Activated naive CD4-positive, alpha-beta T cell treated with anti-CD3 and anti-CD28 coated beads, Interleukin-2, amount 10 ng/mL, durations not matched to agents 7 days and 5 days (primary cell): ENCODE results near the gene PTMS.

Experiments used
- CTCF ChIA-PET: fragments of 350-600 bp; sonication (Branson Sonifier 250); formaldehyde crosslinking; loops from one replicate; lab custom pipeline; 2021; ENCODE audit warnings: antibody characterized with exemption; lab: Charles Lee
- DNase-seq: peaks from one replicate; pipeline ENCODE4 v3.0.0-alpha.2; 2020
- H3K27ac Mint-ChIP-seq: one replicate; pipeline ENCODE4 v1.8.0; 2021; ENCODE audit warnings: mild to moderate bottlenecking, moderate library complexity, mixed read lengths
- H3K27me3 Mint-ChIP-seq: one replicate; pipeline ENCODE4 v1.8.0; 2021; ENCODE audit warnings: mild to moderate bottlenecking, mixed read lengths
- H3K36me3 Mint-ChIP-seq: one replicate; pipeline ENCODE4 v1.8.0; 2021; ENCODE audit warnings: mixed read lengths
- H3K4me1 Mint-ChIP-seq: one replicate; pipeline ENCODE4 v1.8.0; 2021; ENCODE audit warnings: mixed read lengths
- H3K4me3 Mint-ChIP-seq: one replicate; pipeline ENCODE4 v1.8.0; 2021; ENCODE audit warnings: mild to moderate bottlenecking, moderate library complexity, mixed read lengths
- H3K9me3 Mint-ChIP-seq: one replicate; pipeline ENCODE4 v1.8.0; 2021; ENCODE audit warnings: mixed read lengths

The PTMS gene

DNA sequence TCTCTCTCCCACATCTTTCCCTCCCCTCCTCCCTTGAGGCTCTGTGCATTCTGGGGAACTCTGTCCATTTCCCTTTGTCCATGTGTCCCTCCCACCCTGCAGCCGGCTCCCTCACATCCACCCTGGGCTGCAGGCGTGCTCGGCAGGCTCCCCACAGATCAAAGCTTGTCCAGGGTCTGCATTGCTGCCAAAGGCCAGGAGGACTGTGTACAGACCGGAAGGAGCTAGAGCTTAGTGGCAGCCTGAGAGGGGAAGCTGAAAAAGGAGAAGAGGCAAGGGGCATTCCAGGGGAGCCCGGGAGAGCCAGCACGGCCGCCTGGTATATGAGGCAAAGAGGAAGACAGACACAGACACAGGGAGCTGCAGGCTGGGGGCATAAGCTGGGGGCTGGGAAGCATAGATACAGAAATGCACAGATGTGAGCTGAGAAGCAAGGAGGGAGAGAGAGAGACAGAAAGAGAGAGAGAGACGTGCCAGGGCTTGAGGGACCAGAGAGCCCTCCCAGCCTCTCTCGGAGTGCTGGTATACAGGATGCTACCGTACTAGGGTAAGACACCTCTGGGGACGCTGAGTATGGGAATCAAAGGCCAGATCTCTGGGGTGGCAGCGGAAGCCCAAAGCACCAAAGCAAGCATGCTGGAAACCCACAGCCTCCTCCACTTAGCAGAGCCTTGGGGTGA lies 26.5 kb downstream of the PTMS start:
- CTCF ChIA-PET: interaction anchor here (0.6 to 5.2 kb wide), 14 partner anchors 9 to 171 kb away, joined by 3 to 36 read pairs (median 4); partner anchors contain the start of genes MLF2, PTMS and ZNF384
- Mint-ChIP-seq H3K27ac (peak overlapping the region; percentile 92), H3K27me3 (no peaks in the 10 kb centered on the region), H3K9me3 (no peaks in the 10 kb centered on the region), H3K4me3 (peak overlapping the region; percentile 84), H3K36me3 (peaks cover 42% of the 10 kb centered on the region), H3K4me1 (peaks cover 64% of the 10 kb centered on the region)
- DNase-seq: peak; percentile 78

DNA sequence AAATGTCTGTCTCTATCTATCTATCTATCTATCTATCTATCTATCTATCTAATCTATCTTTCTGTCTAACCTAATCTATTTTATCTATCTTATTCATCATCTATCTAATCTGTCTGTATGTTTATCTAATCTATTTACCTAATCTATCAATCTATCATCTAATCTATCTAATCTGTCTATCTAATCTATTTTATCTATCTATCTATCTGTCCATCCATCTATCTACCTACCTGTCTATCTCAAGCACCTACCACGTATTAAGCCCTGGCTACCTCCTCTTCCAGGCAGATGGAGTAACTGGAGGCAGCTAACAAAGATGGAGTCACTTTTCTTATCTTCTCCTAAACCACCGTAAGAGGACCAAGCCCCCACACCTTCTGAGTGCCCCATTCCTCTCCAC lies 28.9 kb downstream of the PTMS start:
- no peaks in the 10 kb centered on the region for H3K9me3 Mint-ChIP-seq
- no peak for DNase-seq
- H3K27me3 Mint-ChIP-seq: no peaks in the 10 kb centered on the region
- H3K4me1 Mint-ChIP-seq: peaks cover 68% of the 10 kb centered on the region
- CTCF ChIA-PET: interaction anchor here (1.9 kb wide), 1 partner anchor 41 kb away, joined by 10 read pairs; the partner anchor contains the start of gene MLF2
- H3K4me3 Mint-ChIP-seq: no peak overlapping the region
- no peak overlapping the region for H3K27ac Mint-ChIP-seq
- peaks cover 58% of the 10 kb centered on the region for H3K36me3 Mint-ChIP-seq

DNA sequence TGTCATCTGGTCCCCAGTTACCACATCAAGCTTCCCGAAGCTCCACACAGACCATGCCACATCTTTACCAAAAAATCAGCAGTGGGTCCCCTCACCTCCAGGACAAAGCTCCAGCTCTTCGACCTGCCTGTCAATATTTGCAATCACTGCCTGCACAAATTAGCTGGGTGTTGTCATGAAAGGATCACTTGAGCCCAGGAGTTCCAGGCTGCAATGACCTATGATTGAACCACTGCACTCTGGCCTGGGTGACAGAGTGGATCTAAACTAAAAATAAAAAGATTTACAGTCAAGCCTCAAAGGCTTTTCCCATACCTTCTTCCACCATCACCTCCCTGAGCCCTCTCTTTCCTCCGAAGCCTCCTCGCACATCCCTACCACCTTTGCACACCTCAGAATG lies 30.4 kb downstream of the PTMS start:
- Mint-ChIP-seq H3K4me3 (no peak overlapping the region), H3K9me3 (no peaks in the 10 kb centered on the region), H3K4me1 (peaks cover 61% of the 10 kb centered on the region), H3K27me3 (no peaks in the 10 kb centered on the region), H3K36me3 (peaks cover 58% of the 10 kb centered on the region), H3K27ac (peak overlapping the region; percentile 37)
- DNase-seq: no peak
- CTCF ChIA-PET: interaction anchor here (1.9 kb wide), 1 partner anchor 43 kb away, joined by 10 read pairs; the partner anchor contains the start of gene MLF2

DNA sequence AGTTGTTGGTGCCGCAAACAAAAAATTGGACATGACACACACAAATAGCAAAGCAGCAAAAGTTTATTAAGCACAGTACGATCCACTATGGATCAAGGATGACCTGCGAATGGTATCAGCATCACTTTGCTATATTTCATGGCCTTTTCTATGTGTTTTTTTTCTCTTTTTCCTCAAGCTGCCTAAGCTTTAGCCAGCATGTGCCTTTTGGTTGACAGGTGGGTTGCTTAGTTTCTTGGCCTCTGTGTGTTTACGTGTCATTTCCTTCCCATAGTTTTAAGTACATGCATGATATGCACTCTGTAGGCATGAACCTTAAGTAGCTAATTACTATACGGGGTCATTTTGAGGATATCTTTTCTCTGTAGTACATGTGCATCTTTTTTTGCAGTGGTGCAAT lies 33.0 kb downstream of the PTMS start:
- no peaks in the 10 kb centered on the region for H3K9me3 Mint-ChIP-seq
- H3K4me1 Mint-ChIP-seq: peaks cover 36% of the 10 kb centered on the region
- CTCF ChIA-PET: no interaction called here
- no peak overlapping the region for H3K4me3 Mint-ChIP-seq
- H3K36me3 Mint-ChIP-seq: peaks cover 60% of the 10 kb centered on the region
- no peaks in the 10 kb centered on the region for H3K27me3 Mint-ChIP-seq
- H3K27ac Mint-ChIP-seq: no peak overlapping the region
- DNase-seq: no peak

DNA sequence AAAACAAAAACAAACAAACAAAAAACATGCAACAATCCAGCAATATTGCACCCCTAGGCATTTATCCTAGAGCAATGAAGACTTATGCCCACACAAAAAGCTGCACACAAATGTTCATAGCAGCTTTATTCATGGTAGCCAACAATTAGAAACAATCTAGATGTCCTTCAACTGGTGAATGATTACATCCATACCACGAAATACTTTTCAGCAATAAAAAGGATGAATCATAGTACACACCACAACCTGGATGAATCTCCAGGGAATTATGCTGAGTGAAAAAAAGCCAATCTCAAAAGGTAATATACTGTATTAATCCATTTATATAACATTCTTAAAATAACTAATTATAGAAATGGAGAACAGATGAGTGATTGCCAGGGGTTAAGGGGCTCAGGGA lies 41.0 kb downstream of the PTMS start:
- Mint-ChIP-seq H3K4me1 (peaks cover 12% of the 10 kb centered on the region), H3K4me3 (no peak overlapping the region), H3K27ac (peak overlapping the region; percentile 24), H3K9me3 (no peaks in the 10 kb centered on the region), H3K36me3 (peaks cover 43% of the 10 kb centered on the region), H3K27me3 (no peaks in the 10 kb centered on the region)
- CTCF ChIA-PET: interaction anchor here (1.8 kb wide), 1 partner anchor 18 kb away, joined by 4 read pairs; no protein-coding TSS in a partner anchor
- DNase-seq: no peak

GRCh38 chr12:6809056-6809455 lies 42.9 kb downstream of the PTMS start:
- Mint-ChIP-seq H3K9me3 (no peaks in the 10 kb centered on the region), H3K4me1 (peaks cover 12% of the 10 kb centered on the region), H3K36me3 (peaks cover 35% of the 10 kb centered on the region), H3K4me3 (no peak overlapping the region), H3K27me3 (no peaks in the 10 kb centered on the region), H3K27ac (no peak overlapping the region)
- CTCF ChIA-PET: no interaction called here
- DNase-seq: no peak

DNA sequence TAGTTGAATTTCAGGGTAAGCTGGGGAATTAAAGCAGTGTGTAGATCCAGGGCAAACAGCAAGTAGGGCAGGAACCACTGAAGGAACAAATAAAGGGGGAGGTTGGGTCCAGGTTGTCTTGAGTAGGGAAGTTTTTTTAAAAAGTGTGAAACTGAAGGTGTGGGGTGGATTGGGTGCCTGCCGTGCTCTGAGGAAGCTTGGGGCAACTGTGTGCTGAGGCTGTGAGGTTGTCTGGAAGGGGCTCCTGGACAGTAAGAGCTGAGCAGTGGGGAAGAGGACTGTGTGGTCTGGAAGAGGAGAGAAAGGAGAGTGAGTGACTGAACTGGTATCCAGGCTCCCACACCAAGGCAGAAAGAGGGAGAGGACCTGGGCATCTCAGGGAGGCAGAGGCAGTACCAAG lies 44.6 kb downstream of the PTMS start:
- Mint-ChIP-seq H3K36me3 (peaks cover 39% of the 10 kb centered on the region), H3K27ac (peak overlapping the region; percentile 43), H3K4me1 (peaks cover 12% of the 10 kb centered on the region), H3K4me3 (no peak overlapping the region), H3K27me3 (no peaks in the 10 kb centered on the region), H3K9me3 (no peaks in the 10 kb centered on the region)
- DNase-seq: no peak
- CTCF ChIA-PET: interaction anchor here (1.5 kb wide), 1 partner anchor 45 kb away, joined by 4 read pairs; the partner anchor contains the start of gene PTMS

DNA sequence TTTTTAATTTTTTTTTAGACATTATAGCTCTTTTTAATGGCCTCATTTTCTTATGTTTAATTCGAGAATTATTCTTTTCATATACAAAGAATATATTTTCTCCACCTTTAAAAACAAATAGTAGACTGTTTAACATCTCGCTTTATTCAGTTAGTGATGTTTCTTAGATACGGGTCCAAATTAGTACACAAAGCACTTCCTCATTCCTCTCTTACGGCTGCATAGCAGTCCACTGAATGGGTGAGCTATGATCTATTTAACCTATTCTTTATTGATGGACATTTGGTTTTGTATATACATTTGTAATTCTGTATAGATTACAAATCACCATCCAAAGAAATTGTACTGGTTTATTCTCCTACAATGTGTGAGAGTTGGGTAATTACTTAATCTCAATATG lies 47.2 kb downstream of the PTMS start:
- CTCF ChIA-PET: interaction anchor here (1.3 to 3.5 kb wide), 2 partner anchors 12 to 59 kb away, joined by 3 to 14 read pairs; partner anchors contain the start of gene MLF2
- Mint-ChIP-seq H3K27me3 (no peaks in the 10 kb centered on the region), H3K4me3 (no peak overlapping the region)

GRCh38 chr12:6816598-6816997 lies 50.4 kb downstream of the PTMS start:
- CTCF ChIA-PET: interaction anchor here (1.9 kb wide), 1 partner anchor 9 kb away, joined by 5 read pairs; no protein-coding TSS in a partner anchor
- peaks cover 10% of the 10 kb centered on the region for H3K27me3 Mint-ChIP-seq
- no peak overlapping the region for H3K4me3 Mint-ChIP-seq
- no peaks in the 10 kb centered on the region for H3K9me3 Mint-ChIP-seq
- no peak for DNase-seq
- H3K27ac Mint-ChIP-seq: no peak overlapping the region
- H3K4me1 Mint-ChIP-seq: peaks cover 10% of the 10 kb centered on the region
- peaks cover 43% of the 10 kb centered on the region for H3K36me3 Mint-ChIP-seq

More for the DNA sequence above, 47.2 kb downstream of the PTMS start:
- peaks cover 12% of the 10 kb centered on the region for H3K4me1 Mint-ChIP-seq
- H3K27ac Mint-ChIP-seq: no peak overlapping the region
- no peak for DNase-seq
- H3K36me3 Mint-ChIP-seq: peaks cover 48% of the 10 kb centered on the region
- no peaks in the 10 kb centered on the region for H3K9me3 Mint-ChIP-seq

DNA sequence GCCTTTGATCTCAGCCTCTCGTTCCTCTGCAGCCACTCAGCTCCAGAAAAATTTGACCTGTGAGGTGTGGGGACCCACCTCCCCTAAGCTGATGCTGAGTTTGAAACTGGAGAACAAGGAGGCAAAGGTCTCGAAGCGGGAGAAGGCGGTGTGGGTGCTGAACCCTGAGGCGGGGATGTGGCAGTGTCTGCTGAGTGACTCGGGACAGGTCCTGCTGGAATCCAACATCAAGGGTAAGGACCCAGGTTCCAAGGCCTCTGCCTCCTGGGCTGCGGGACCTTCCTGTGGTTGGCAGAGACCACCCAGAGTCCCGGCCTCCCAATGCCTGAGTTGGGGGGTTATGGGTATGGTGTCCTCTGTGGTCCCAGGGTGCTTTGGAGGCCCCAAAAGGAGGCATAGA lies 50.9 kb downstream of the PTMS start:
- no peak overlapping the region for H3K27ac Mint-ChIP-seq
- no peaks in the 10 kb centered on the region for H3K9me3 Mint-ChIP-seq
- no peak for DNase-seq
- H3K4me1 Mint-ChIP-seq: peaks cover 14% of the 10 kb centered on the region
- no peak overlapping the region for H3K4me3 Mint-ChIP-seq
- peaks cover 15% of the 10 kb centered on the region for H3K27me3 Mint-ChIP-seq
- H3K36me3 Mint-ChIP-seq: peaks cover 43% of the 10 kb centered on the region
- CTCF ChIA-PET: interaction anchor here (1.9 kb wide), 1 partner anchor 8 kb away, joined by 5 read pairs; no protein-coding TSS in a partner anchor

DNA sequence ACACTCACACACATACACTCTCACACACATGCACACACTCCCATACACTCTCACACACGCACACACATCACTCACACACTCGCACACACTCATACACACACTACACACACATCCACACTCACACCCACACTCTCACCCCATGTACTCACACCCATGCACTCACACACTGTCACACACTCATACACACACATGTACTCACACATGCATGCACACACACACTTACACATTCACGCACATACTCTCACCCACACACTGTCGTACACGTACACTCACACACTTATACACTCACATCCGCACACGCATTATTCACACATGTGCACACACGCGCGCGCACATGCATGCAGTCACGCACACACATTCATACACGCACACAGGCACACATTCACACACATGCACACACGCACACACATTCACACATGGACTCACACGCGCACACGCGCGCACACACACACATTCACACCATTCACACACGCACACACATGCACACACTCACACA lies 51.5 kb downstream of the PTMS start:
- Mint-ChIP-seq H3K27ac (no peak overlapping the region), H3K36me3 (peaks cover 43% of the 10 kb centered on the region), H3K4me1 (peaks cover 15% of the 10 kb centered on the region), H3K9me3 (no peaks in the 10 kb centered on the region), H3K4me3 (no peak overlapping the region), H3K27me3 (peaks cover 21% of the 10 kb centered on the region)
- DNase-seq: no peak
- CTCF ChIA-PET: interaction anchor here (1.9 kb wide), 1 partner anchor 8 kb away, joined by 5 read pairs; no protein-coding TSS in a partner anchor

DNA sequence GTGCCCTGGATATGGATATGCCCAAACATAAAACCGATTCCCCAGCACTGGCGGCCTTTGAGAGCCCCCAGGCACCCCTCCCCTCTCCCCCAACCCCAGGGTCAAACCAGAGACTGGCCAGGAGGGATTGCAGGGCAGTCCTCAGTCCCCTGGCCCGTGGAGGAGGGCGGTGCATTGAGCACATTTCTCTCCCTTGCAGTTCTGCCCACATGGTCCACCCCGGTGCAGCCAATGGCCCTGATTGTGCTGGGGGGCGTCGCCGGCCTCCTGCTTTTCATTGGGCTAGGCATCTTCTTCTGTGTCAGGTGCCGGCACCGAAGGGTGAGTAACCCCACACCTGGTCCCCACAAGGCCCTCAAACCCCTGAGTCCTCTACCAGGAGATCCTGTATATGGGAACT lies 52.1 kb downstream of the PTMS start:
- peaks cover 26% of the 10 kb centered on the region for H3K27me3 Mint-ChIP-seq
- no peaks in the 10 kb centered on the region for H3K9me3 Mint-ChIP-seq
- DNase-seq: no peak
- H3K36me3 Mint-ChIP-seq: peaks cover 43% of the 10 kb centered on the region
- H3K27ac Mint-ChIP-seq: no peak overlapping the region
- CTCF ChIA-PET: no interaction called here
- H3K4me1 Mint-ChIP-seq: peaks cover 15% of the 10 kb centered on the region
- no peak overlapping the region for H3K4me3 Mint-ChIP-seq

GRCh38 chr12:6818645-6819044 lies 52.5 kb downstream of the PTMS start:
- Mint-ChIP-seq H3K4me1 (peaks cover 15% of the 10 kb centered on the region), H3K9me3 (no peaks in the 10 kb centered on the region), H3K27ac (no peak overlapping the region), H3K27me3 (peaks cover 30% of the 10 kb centered on the region), H3K36me3 (peaks cover 42% of the 10 kb centered on the region), H3K4me3 (no peak overlapping the region)
- CTCF ChIA-PET: no interaction called here
- DNase-seq: no peak

GRCh38 chr12:6819106-6820030 lies 53.2 kb downstream of the PTMS start:
- Mint-ChIP-seq H3K9me3 (no peaks in the 10 kb centered on the region), H3K36me3 (peaks cover 39% of the 10 kb centered on the region), H3K27me3 (peaks cover 38% of the 10 kb centered on the region), H3K4me1 (peaks cover 15% of the 10 kb centered on the region), H3K4me3 (no peak overlapping the region), H3K27ac (peak overlapping the region; percentile 39)
- DNase-seq: no peak
- CTCF ChIA-PET: interaction anchor here (7.8 kb wide), 1 partner anchor 65 kb away, joined by 91 read pairs; the partner anchor contains the start of gene MLF2
